K562 (cell line): ENCODE measurements around the gene MPV17L2. TPM values are rescaled to one million over a fixed set of nuclear protein-coding genes. Genes with fewer than 3 reads are reported as not detected.
A peak's percentile ranks its signal among the peaks of the same experiment; 100 is the strongest.

ENCODE experiments used
- FOXK2 ChIP-seq, 2 experiments: fragments of 450-650 bp; IDR thresholded peaks in 1 of 2; conservative IDR thresholded peaks in 1 of 2; 2 replicates each; pipeline ENCODE4 v1.6.1; 2016; ENCODE audit warnings: low read depth in 2 of 2, mild to moderate bottlenecking in 1 of 2
- HCFC1 ChIP-seq: IDR thresholded peaks from 2 replicates; pipeline ENCODE4 v1.6.1; 2012; ENCODE audit warnings: low read depth, low read length, improper control_type of control experiment
- KAT2B ChIP-seq: IDR thresholded peaks from one replicate; pipeline ENCODE4 v1.6.1; 2012; ENCODE audit warnings: low read depth, mild to moderate bottlenecking, control low read depth, inconsistent platforms, low read length, moderate library complexity
- PTTG1 ChIP-seq: fragments of 450-650 bp; IDR thresholded peaks from 2 replicates; pipeline ENCODE4 v1.6.1; 2016; ENCODE audit warnings: low read depth, mild to moderate bottlenecking, missing genetic modification characterization, missing compliant biosample characterization
- RHOXF2B ChIP-seq: fragments of 250-450 bp; sonication (Bioruptor Pico); conservative IDR thresholded peaks from 2 replicates; pipeline ENCODE4 v1.5.1; 2021
- SMAD4 ChIP-seq: fragments of 250-450 bp; sonication (Bioruptor Pico); conservative IDR thresholded peaks from 2 replicates; pipeline ENCODE4 v1.8.0; 2021; ENCODE audit warnings: inconsistent platforms, mild to moderate bottlenecking, moderate library complexity
- STAT6 ChIP-seq: sonication (generic); formaldehyde crosslinking; IDR thresholded peaks from 2 replicates; pipeline ENCODE4 v1.8.1; 2023; ENCODE audit warnings: mild to moderate bottlenecking, missing genetic modification reagents
- TAF7 ChIP-seq: fragments of 450-650 bp; IDR thresholded peaks from 2 replicates; pipeline ENCODE4 v1.6.1; 2016; ENCODE audit warnings: missing genetic modification characterization, missing compliant biosample characterization
- TSHZ1 ChIP-seq: fragments of 250-450 bp; sonication (Bioruptor Pico); IDR thresholded peaks from 2 replicates; pipeline ENCODE4 v1.4.0; 2020; ENCODE audit warnings: mild to moderate bottlenecking, moderate library complexity
- U2AF1 ChIP-seq: fragments of 200-400 bp; formaldehyde crosslinking; optimal IDR thresholded peaks from 2 replicates; pipeline ENCODE3; 2017; ENCODE audit warnings: mild to moderate bottlenecking, low read depth, low read length, moderate library complexity
- ZNF407 ChIP-seq: fragments of 450-650 bp; IDR thresholded peaks from 2 replicates; pipeline ENCODE4 v1.6.1; 2016; ENCODE audit warnings: low read depth
- polyA plus RNA-seq, 8 experiments: library from polyadenylated mRNA; depleted of rRNA in 4 of 8; stranded (reverse) in 5 of 8; unstranded in 3 of 8; fragments of >200 nt; fragmentation: Nextera tagmentation in 2 of 8; fragmentation: Illumina TruSeq in 1 of 8; extraction: Ambion mirVana in 2 of 8; extraction: Trizol in 1 of 8; gene quantifications; 2 replicates each; pipeline versions ENCODE4 v1.2.1 to v1.2.3, GENCODE V29; 2011 to 2014; ENCODE audit warnings: inconsistent platforms in 1 of 8, missing spikeins in 1 of 8
- total RNA-seq, 7 experiments: library from RNA; depleted of rRNA in 6 of 7; stranded (reverse); fragments of >200 nt in 6 of 7; fragmentation: Illumina TruSeq in 2 of 7; extraction: Trizol in 2 of 7; gene quantifications; 2 replicates each; pipeline versions ENCODE4 v1.2.1 to v1.2.3, GENCODE V29; 2011 to 2021; ENCODE audit warnings: low replicate concordance in 1 of 7

The MPV17L2 gene
- total and polyA plus RNA-seq, 9 of the 15 experiments (the other 6 are each of a cell fraction or from before 2014, with no cell fraction given): 10.6 to 60.2 (median 28.5) TPM

- TF ChIP-seq STAT6 (CRISPR knock-in tag) (no peak), TSHZ1 (no peak), U2AF1 (no peak), TAF7 (tag) (0 out of 2 replicates have a peak, but pooled peaks have one; percentile 16), SMAD4 (CRISPR knock-in tag) (peak; percentile 82), FOXK2 (conservative IDR thresholded peaks at IDR 0.05 in 1 of 2, IDR thresholded peaks at IDR 0.05 in 1 of 2; ENCODE audit: low read depth in 2 of 2) (peak; percentile 69 to 73; a peak in 3 of 4 replicates), ZNF407 (no peak), RHOXF2B (CRISPR knock-in tag) (no peak), KAT2B (no peak), PTTG1 (no peak), HCFC1 (peak; percentile 61; the same call in 1 of the 2 replicates)
Observed at GRCh38 chr19:18223860-18224524, 31.0 kb downstream of the MPV17L2 start (continued).
